Liver (tissue), 3 donors: ENCODE data around the gene PALM2AKAP2.

ENCODE experiments used
- EGR1 ChIP-seq, 2 donors: IDR thresholded peaks; 2 replicates each; pipeline ENCODE4 v1.6.1; 2016 to 2018; ENCODE audit warnings: antibody characterized with exemption in 2 of 2, low read depth in 2 of 2
- GABPA ChIP-seq, 2 donors: IDR thresholded peaks in 1 of 2; conservative IDR thresholded peaks in 1 of 2; 2 replicates each; pipeline ENCODE4 v1.6.1; 2016; ENCODE audit warnings: antibody characterized with exemption in 2 of 2, mild to moderate bottlenecking in 1 of 2, moderate library complexity in 1 of 2
- JUND ChIP-seq, 2 donors: IDR thresholded peaks; 2 replicates each; pipeline ENCODE4 v1.6.1; 2016; ENCODE audit warnings: antibody characterized with exemption in 2 of 2
- RAD21 ChIP-seq, 2 donors: IDR thresholded peaks; 2 replicates each; pipeline ENCODE4 v1.6.1; 2016; ENCODE audit warnings: antibody characterized with exemption in 2 of 2, mild to moderate bottlenecking in 2 of 2
- SP1 ChIP-seq: IDR thresholded peaks from 2 replicates; pipeline ENCODE4 v1.6.1; 2018; ENCODE audit warnings: antibody characterized with exemption, mild to moderate bottlenecking
- TAF1 ChIP-seq: conservative IDR thresholded peaks from 2 replicates; pipeline ENCODE4 v1.6.1; 2016; ENCODE audit warnings: antibody characterized with exemption, mild to moderate bottlenecking
- YY1 ChIP-seq: IDR thresholded peaks from 2 replicates; pipeline ENCODE4 v1.6.1; 2016; ENCODE audit warnings: antibody characterized with exemption, mild to moderate bottlenecking
- TF ChIP-seq, protein P1 (sequence below): fragments of 150-350 bp; IDR thresholded peaks from 2 replicates; pipeline ENCODE4 v1.5.1; 2017; ENCODE audit warnings: improper control_type of control experiment, low read depth, low read length; ENCODE audit not compliant: missing input control
- TF ChIP-seq, protein P2 (sequence below): IDR thresholded peaks from 2 replicates; pipeline ENCODE4 v1.6.1; 2016; ENCODE audit warnings: antibody characterized with exemption
- TF ChIP-seq, protein P3 (sequence below): IDR thresholded peaks from 2 replicates; pipeline ENCODE4 v1.6.1; 2016; ENCODE audit warnings: antibody characterized with exemption, mild to moderate bottlenecking
- TF ChIP-seq, protein P4 (sequence below): IDR thresholded peaks from 2 replicates; pipeline ENCODE4 v1.6.1; 2016; ENCODE audit warnings: antibody characterized with exemption
- TF ChIP-seq, protein P5 (sequence below): IDR thresholded peaks from 2 replicates; pipeline ENCODE4 v1.6.1; 2016; ENCODE audit warnings: antibody characterized with exemption
- donor health status: healthy.
- donor health status: healthy.

DNA sequence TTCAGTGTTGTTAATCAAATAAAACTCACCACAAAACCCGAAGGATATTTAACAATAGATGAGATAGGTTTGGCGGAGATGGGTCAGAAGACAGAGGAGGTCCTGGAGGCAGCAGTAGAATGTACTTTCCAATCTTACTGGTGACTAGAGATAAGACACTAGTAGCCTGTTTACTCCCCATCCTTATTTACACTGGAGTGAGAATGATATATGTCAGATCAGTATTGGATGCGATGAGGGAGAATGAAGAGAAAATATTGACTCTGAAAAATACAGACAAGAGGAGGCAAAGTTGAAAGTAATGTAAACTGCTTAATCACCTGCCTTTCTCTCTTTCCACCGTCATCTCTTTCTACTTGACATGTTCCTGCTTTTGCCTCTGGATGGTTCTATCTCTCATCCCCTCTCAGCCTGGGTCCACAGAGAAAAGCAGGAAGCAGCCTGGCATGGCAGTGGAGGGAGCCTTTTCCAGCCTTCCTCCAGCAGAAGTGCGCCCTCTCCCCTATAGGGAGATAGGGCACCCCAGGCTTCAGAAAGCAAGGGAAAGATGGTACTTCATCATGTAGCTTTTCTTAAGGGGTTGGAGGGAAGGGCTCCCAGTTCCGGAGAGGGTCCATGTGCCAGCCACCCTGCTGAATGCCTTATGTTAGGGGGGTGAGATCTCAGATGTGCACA, 11.1 kb downstream of the PALM2AKAP2 start:
- TF ChIP-seq, protein P1, sequence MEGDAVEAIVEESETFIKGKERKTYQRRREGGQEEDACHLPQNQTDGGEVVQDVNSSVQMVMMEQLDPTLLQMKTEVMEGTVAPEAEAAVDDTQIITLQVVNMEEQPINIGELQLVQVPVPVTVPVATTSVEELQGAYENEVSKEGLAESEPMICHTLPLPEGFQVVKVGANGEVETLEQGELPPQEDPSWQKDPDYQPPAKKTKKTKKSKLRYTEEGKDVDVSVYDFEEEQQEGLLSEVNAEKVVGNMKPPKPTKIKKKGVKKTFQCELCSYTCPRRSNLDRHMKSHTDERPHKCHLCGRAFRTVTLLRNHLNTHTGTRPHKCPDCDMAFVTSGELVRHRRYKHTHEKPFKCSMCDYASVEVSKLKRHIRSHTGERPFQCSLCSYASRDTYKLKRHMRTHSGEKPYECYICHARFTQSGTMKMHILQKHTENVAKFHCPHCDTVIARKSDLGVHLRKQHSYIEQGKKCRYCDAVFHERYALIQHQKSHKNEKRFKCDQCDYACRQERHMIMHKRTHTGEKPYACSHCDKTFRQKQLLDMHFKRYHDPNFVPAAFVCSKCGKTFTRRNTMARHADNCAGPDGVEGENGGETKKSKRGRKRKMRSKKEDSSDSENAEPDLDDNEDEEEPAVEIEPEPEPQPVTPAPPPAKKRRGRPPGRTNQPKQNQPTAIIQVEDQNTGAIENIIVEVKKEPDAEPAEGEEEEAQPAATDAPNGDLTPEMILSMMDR, result no peak
- peak in 1 of 2 donors; percentile 6 for TF ChIP-seq RAD21 (IDR thresholded peaks at IDR 0.05)
- TF ChIP-seq, protein P2, sequence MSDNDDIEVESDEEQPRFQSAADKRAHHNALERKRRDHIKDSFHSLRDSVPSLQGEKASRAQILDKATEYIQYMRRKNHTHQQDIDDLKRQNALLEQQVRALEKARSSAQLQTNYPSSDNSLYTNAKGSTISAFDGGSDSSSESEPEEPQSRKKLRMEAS, result no peak
- TF ChIP-seq, protein P3, sequence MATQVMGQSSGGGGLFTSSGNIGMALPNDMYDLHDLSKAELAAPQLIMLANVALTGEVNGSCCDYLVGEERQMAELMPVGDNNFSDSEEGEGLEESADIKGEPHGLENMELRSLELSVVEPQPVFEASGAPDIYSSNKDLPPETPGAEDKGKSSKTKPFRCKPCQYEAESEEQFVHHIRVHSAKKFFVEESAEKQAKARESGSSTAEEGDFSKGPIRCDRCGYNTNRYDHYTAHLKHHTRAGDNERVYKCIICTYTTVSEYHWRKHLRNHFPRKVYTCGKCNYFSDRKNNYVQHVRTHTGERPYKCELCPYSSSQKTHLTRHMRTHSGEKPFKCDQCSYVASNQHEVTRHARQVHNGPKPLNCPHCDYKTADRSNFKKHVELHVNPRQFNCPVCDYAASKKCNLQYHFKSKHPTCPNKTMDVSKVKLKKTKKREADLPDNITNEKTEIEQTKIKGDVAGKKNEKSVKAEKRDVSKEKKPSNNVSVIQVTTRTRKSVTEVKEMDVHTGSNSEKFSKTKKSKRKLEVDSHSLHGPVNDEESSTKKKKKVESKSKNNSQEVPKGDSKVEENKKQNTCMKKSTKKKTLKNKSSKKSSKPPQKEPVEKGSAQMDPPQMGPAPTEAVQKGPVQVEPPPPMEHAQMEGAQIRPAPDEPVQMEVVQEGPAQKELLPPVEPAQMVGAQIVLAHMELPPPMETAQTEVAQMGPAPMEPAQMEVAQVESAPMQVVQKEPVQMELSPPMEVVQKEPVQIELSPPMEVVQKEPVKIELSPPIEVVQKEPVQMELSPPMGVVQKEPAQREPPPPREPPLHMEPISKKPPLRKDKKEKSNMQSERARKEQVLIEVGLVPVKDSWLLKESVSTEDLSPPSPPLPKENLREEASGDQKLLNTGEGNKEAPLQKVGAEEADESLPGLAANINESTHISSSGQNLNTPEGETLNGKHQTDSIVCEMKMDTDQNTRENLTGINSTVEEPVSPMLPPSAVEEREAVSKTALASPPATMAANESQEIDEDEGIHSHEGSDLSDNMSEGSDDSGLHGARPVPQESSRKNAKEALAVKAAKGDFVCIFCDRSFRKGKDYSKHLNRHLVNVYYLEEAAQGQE, result no peak
- TF ChIP-seq EGR1 (IDR thresholded peaks at IDR 0.05; ENCODE audit: low read depth in 2 of 2), result no peak
- no peak for TF ChIP-seq SP1
- TF ChIP-seq TAF1, result no peak
- peak; percentile 18 for TF ChIP-seq YY1
- no peak for TF ChIP-seq JUND (IDR thresholded peaks at IDR 0.05)
- no peak for TF ChIP-seq GABPA (IDR thresholded peaks at IDR 0.05 in 1 of 2, conservative IDR thresholded peaks at IDR 0.05 in 1 of 2)
- TF ChIP-seq, protein P4, sequence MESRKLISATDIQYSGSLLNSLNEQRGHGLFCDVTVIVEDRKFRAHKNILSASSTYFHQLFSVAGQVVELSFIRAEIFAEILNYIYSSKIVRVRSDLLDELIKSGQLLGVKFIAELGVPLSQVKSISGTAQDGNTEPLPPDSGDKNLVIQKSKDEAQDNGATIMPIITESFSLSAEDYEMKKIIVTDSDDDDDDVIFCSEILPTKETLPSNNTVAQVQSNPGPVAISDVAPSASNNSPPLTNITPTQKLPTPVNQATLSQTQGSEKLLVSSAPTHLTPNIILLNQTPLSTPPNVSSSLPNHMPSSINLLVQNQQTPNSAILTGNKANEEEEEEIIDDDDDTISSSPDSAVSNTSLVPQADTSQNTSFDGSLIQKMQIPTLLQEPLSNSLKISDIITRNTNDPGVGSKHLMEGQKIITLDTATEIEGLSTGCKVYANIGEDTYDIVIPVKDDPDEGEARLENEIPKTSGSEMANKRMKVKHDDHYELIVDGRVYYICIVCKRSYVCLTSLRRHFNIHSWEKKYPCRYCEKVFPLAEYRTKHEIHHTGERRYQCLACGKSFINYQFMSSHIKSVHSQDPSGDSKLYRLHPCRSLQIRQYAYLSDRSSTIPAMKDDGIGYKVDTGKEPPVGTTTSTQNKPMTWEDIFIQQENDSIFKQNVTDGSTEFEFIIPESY, result no peak
- TF ChIP-seq, protein P5, sequence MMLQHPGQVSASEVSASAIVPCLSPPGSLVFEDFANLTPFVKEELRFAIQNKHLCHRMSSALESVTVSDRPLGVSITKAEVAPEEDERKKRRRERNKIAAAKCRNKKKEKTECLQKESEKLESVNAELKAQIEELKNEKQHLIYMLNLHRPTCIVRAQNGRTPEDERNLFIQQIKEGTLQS, result no peak
